ENCODE results near the gene ALDH1A1. TPM values are rescaled to one million over a fixed set of nuclear protein-coding genes. Genes with fewer than 3 reads are reported as not detected.

The ALDH1A1 gene
- total and polyA plus RNA-seq, 2 donors (not counting 3 experiments of a cell fraction or from before 2014, with no cell fraction given) = 91.1 to 287 TPM

DNA sequence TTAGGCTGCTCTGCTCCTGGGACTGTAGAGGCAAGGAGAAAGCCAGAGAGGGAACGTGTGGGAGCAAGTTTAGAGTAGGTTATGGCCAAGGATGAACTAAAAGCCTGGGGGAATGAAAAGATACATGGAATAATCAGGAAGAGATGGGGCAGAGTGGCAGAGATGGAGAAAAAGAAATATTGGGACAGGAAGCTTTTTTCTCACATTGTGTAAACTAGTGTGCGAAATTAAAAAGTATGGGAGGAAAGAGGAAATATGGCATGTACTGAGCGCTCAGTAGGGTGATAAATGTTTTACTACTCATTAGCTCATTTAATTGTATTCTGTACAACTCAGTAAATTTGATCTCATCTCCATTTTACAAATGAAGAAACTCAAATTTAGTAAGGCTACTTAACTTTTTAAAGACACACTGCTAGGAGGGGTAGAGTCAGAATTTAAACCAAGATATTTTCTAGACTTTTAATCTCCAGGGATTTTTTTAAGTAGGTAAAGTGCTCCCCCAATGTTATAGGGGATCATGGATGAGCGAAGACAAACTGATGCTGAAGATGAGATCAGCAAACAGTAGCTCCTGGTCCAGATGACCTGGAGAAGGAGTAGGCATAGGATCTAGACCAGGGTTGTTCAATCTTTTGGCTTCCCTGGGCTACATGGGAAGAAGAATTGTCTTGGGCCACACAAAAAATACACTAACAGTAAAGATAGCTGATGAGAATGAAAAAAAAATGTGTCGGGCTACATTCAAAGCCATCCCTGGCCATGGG, 30.8 kb downstream of the ALDH1A1 start:
- H2AFZ ChIP-seq (ENCODE audit: low read depth, low read length) = no peak overlapping the region
- ChIA-PET CTCF (interaction anchor here (1.1 to 1.2 kb wide), 2 partner anchors 8 to 50 kb away, joined by 3 to 5 read pairs; no protein-coding TSS in a partner anchor), POLR2A (no interaction called here)
- H3K9ac ChIP-seq (replicated peaks; ENCODE audit: extremely low read depth, insufficient read depth, low read length) = no peak overlapping the region
- no peaks in the 10 kb centered on the region for H3K9me3 ChIP-seq (replicated peaks; ENCODE audit: control insufficient read depth, insufficient read depth, low read length)
- H3K4me2 ChIP-seq (ENCODE audit: insufficient read depth, low read length) = no peak overlapping the region
- no peaks in the 10 kb centered on the region for H4K20me1 ChIP-seq (replicated peaks; ENCODE audit: control insufficient read depth, extremely low read depth, insufficient read depth, low read length)
- H3K36me3 ChIP-seq (ENCODE audit: control insufficient read depth in 2 of 2, extremely low read depth in 1 of 2, insufficient read depth in 2 of 2, low read length in 2 of 2) = peaks cover 0 to 6% of the 10 kb centered on the region in 2 experiments
- H3K4me3 ChIP-seq (replicated peaks in 1 of 3; ENCODE audit: insufficient read depth in 1 of 3, low read depth in 1 of 3, low read length in 3 of 3) = no peak overlapping the region
- FAIRE-seq (no peak), DNase-seq (ENCODE audit: low read depth, low spot score) (no peak)
- BruUV-seq (replicated peaks) = no TSS peak
- H3K4me1 ChIP-seq (ENCODE audit: control insufficient read depth, extremely low read depth, insufficient read depth, low read length) = peaks cover 16% of the 10 kb centered on the region
- no peaks in the 10 kb centered on the region for H3K27me3 ChIP-seq (ENCODE audit: control insufficient read depth in 2 of 2, insufficient read depth in 2 of 2, low read length in 2 of 2)
- H3K9me1 ChIP-seq (replicated peaks; ENCODE audit: control insufficient read depth, extremely low read depth, insufficient read depth, low read length) = no peaks in the 10 kb centered on the region
- no peak overlapping the region for H3K27ac ChIP-seq (ENCODE audit: insufficient read depth, low read depth, low read length)
- no peak for TF ChIP-seq POLR2A (IDR thresholded peaks at IDR 0.05; ENCODE audit: low read depth, low read length)
- no peak for TF ChIP-seq GATA2 (IDR thresholded peaks at IDR 0.05; ENCODE audit: insufficient read depth, insufficient read length, low read depth, low read length)
- no peak for TF ChIP-seq MYC (IDR thresholded peaks at IDR 0.05; ENCODE audit: low read depth, low read length)
- no peak for TF ChIP-seq EZH2 (IDR thresholded peaks at IDR 0.05; ENCODE audit: borderline replicate concordance, low read depth, low read length, severe bottlenecking)
- intact Hi-C loops (cut with micrococcal nuclease) = no loop called here
- dilution Hi-C loops (cut with MboI; ENCODE audit: extremely low pct_ligation_motif_present, low sequenced_read_pairs) = no loop called here
- no peaks in the 10 kb centered on the region for H3K79me2 ChIP-seq (ENCODE audit: control insufficient read depth, insufficient read depth, low read length)

DNA sequence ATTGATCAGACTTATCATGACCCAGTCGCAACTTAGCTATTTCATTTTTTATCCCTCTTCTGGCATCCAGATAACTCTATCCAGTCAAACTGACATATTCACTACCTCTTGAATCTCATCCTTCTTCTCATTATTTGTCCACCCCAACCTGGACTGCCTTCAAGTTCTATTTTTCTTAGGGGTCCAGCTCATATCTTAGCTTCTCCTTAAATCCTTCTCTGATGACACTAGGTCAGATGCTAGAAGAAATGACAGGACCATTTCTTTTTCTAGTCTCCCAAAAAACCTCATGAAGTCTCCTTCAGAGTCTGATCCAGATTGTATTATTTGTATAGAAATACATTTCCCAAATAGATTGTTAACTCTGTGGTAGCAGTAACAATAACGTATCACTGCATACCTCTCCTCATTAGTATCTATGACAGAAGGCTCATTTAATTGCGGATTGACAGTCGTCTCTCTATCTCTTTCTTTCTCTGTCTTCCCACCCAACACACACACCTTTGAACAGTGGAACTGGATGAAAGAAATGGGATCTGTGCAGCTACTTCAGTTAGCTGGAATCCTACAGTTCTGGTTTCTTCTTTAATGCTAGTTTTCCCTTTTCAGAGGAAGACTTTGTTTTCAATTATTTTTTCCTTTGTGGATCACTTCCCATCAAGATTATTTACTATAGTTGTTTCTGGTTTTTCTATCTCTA, 33.5 kb downstream of the ALDH1A1 start:
- dilution Hi-C loops (cut with MboI; ENCODE audit: extremely low pct_ligation_motif_present, low sequenced_read_pairs) = no loop called here
- intact Hi-C loops (cut with micrococcal nuclease) = no loop called here
- no peak overlapping the region for H3K4me2 ChIP-seq (ENCODE audit: insufficient read depth, low read length)
- H3K4me1 ChIP-seq (ENCODE audit: control insufficient read depth, extremely low read depth, insufficient read depth, low read length) = peaks cover under 1% of the 10 kb centered on the region
- BruUV-seq (replicated peaks) = no TSS peak
- CTCF ChIA-PET = interaction anchor here (1.0 to 2.0 kb wide), 2 partner anchors 103 to 260 kb away, joined by 3 to 7 read pairs; no protein-coding TSS in a partner anchor
- H4K20me1 ChIP-seq (replicated peaks; ENCODE audit: control insufficient read depth, extremely low read depth, insufficient read depth, low read length) = no peaks in the 10 kb centered on the region
- no peaks in the 10 kb centered on the region for H3K27me3 ChIP-seq (ENCODE audit: control insufficient read depth in 2 of 2, insufficient read depth in 2 of 2, low read length in 2 of 2)
- no peak for TF ChIP-seq POLR2A (IDR thresholded peaks at IDR 0.05; ENCODE audit: low read depth, low read length)
- no peak for TF ChIP-seq FOS (IDR thresholded peaks at IDR 0.05; ENCODE audit: borderline replicate concordance, insufficient read depth, low read length)
- no peak for TF ChIP-seq POLR2AphosphoS5 (IDR thresholded peaks at IDR 0.05; ENCODE audit: insufficient read depth, low read depth, low read length)
- no peaks in the 10 kb centered on the region for H3K9me1 ChIP-seq (replicated peaks; ENCODE audit: control insufficient read depth, extremely low read depth, insufficient read depth, low read length)
- no peak overlapping the region for H3K9ac ChIP-seq (replicated peaks; ENCODE audit: extremely low read depth, insufficient read depth, low read length)
- FAIRE-seq = no peak
- H3K4me3 ChIP-seq (replicated peaks in 1 of 3; ENCODE audit: insufficient read depth in 1 of 3, low read depth in 1 of 3, low read length in 3 of 3) = no peak overlapping the region
- POLR2A ChIA-PET = no interaction called here
- H3K9me3 ChIP-seq (replicated peaks; ENCODE audit: control insufficient read depth, insufficient read depth, low read length) = no peaks in the 10 kb centered on the region
- no peaks in the 10 kb centered on the region for H3K79me2 ChIP-seq (ENCODE audit: control insufficient read depth, insufficient read depth, low read length)
- peaks cover 0 to 11% of the 10 kb centered on the region in 2 experiments for H3K36me3 ChIP-seq (ENCODE audit: control insufficient read depth in 2 of 2, extremely low read depth in 1 of 2, insufficient read depth in 2 of 2, low read length in 2 of 2)
- no peak for DNase-seq (ENCODE audit: low read depth, low spot score)
- H3K27ac ChIP-seq (ENCODE audit: insufficient read depth, low read depth, low read length) = no peak overlapping the region
- H2AFZ ChIP-seq (ENCODE audit: low read depth, low read length) = no peak overlapping the region
